ENCODE data around the gene STIP1.

Gene STIP1

GRCh38 chr11:64203421-64204079, 17.6 kb downstream of the STIP1 start:
- ChIA-PET CTCF (interaction anchor here (1.2 to 11.7 kb wide), 15 partner anchors 7 to 151 kb away, joined by 4 to 305 read pairs (median 15); partner anchors contain the start of genes CATSPERZ, DNAJC4, ESRRA and NUDT22), POLR2A (interaction anchor here (1.2 to 1.6 kb wide), 4 partner anchors 18 to 97 kb away, joined by 3 to 10 read pairs (median 6); partner anchors contain the start of genes CATSPERZ, FKBP2 and STIP1)
- TF ChIP-seq CTCF (IDR thresholded peaks at IDR 0.05; ENCODE audit: insufficient read depth, low read length, missing control alignments) = no peak
- H3K4me3 ChIP-seq (ENCODE audit: low read depth, low read length) = no peak overlapping the region
- no peak for DNase-seq (ENCODE audit: low read depth, low spot score)

- no peak for DNase-seq (ENCODE audit: low read depth, low spot score)
- ChIA-PET POLR2A (interaction anchor here (1.2 to 1.6 kb wide), 5 partner anchors 10 to 97 kb away, joined by 3 to 10 read pairs (median 5); partner anchors contain the start of genes CATSPERZ, FKBP2 and STIP1), CTCF (interaction anchor here (0.8 to 11.7 kb wide), 22 partner anchors 8 to 367 kb away, joined by 3 to 305 read pairs (median 7); partner anchors contain the start of genes CATSPERZ, DNAJC4, ESRRA and FKBP2)
- H3K4me3 ChIP-seq (ENCODE audit: low read depth, low read length) = no peak overlapping the region
- TF ChIP-seq CTCF (IDR thresholded peaks at IDR 0.05; ENCODE audit: insufficient read depth, low read length, missing control alignments) = no peak
Measured at GRCh38 chr11:64204080-64204440, 18.1 kb downstream of the STIP1 start.

- peak; percentile 74 for DNase-seq (ENCODE audit: low read depth, low spot score)
- no peak overlapping the region for H3K4me3 ChIP-seq (ENCODE audit: low read depth, low read length)
- ChIA-PET CTCF (interaction anchor here (0.8 to 11.7 kb wide), 23 partner anchors 8 to 367 kb away, joined by 3 to 305 read pairs (median 6); partner anchors contain the start of genes CATSPERZ, DNAJC4, ESRRA and FKBP2), POLR2A (interaction anchor here (0.6 to 1.6 kb wide), 7 partner anchors 9 to 96 kb away, joined by 3 to 10 read pairs (median 5); partner anchors contain the start of genes CATSPERZ, FKBP2 and STIP1)
- peak; percentile 83 for TF ChIP-seq CTCF (IDR thresholded peaks at IDR 0.05; ENCODE audit: insufficient read depth, low read length, missing control alignments)
Measured at GRCh38 chr11:64204464-64204989, 18.6 kb downstream of the STIP1 start.

- POLR2A ChIA-PET = interaction anchor here (0.7 to 1.8 kb wide), 6 partner anchors 8 to 111 kb away, joined by 3 to 6 read pairs (median 4); partner anchors contain the start of genes PLCB3, PRDX5 and TRMT112
- no peak for TF ChIP-seq CTCF (IDR thresholded peaks at IDR 0.05; ENCODE audit: insufficient read depth, low read length, missing control alignments)
- DNase-seq (ENCODE audit: low read depth, low spot score) = no peak
- CTCF ChIA-PET = interaction anchor here (0.7 to 11.7 kb wide), 16 partner anchors 10 to 148 kb away, joined by 3 to 305 read pairs (median 4); partner anchors contain the start of genes CATSPERZ, ESRRA, NUDT22 and PLCB3
- H3K4me3 ChIP-seq (ENCODE audit: low read depth, low read length) = no peak within 1 kb of the TSS; the same call in 1 of the 2 replicates
Measured at GRCh38 chr11:64206457-64207255, 20.7 kb downstream of the STIP1 start, which contains the start of gene FERMT3. Gene FERMT3, plus strand, starts transcription at chr11:64206721. Its CDS starts 644 bp downstream, at chr11:64207365.

GRCh38 chr11:64207256-64208085, 21.5 kb downstream of the STIP1 start:
- CTCF ChIA-PET = interaction anchor here (0.7 to 11.7 kb wide), 15 partner anchors 8 to 147 kb away, joined by 3 to 305 read pairs (median 4); partner anchors contain the start of genes CATSPERZ, ESRRA, NUDT22 and PLCB3
- no peak overlapping the region; the same call in 1 of the 2 replicates for H3K4me3 ChIP-seq (ENCODE audit: low read depth, low read length)
- DNase-seq (ENCODE audit: low read depth, low spot score) = no peak
- POLR2A ChIA-PET = interaction anchor here (0.6 to 1.8 kb wide), 7 partner anchors 19 to 110 kb away, joined by 3 to 6 read pairs (median 3); partner anchors contain the start of genes PLCB3, PRDX5 and TRMT112
- TF ChIP-seq CTCF (IDR thresholded peaks at IDR 0.05; ENCODE audit: insufficient read depth, low read length, missing control alignments) = no peak

Data from AG04449 (cell line).